GM12878 (cell line): ENCODE data around the gene MEGF9.

ENCODE experiments used
- SMAD1 ChIP-seq: fragments of 450-650 bp; IDR thresholded peaks from 2 replicates; pipeline ENCODE4 v1.6.1; 2018; ENCODE audit warnings: mild to moderate bottlenecking, low read depth; ENCODE audit not compliant: partially characterized antibody
- TF ChIP-seq, protein P1 (sequence below), 3 experiments: IDR thresholded peaks in 2 of 3; conservative IDR thresholded peaks in 1 of 3; 2 replicates each; pipeline ENCODE4 v1.5.1; 2011; ENCODE audit warnings: low read depth in 3 of 3, low read length in 3 of 3, mild to moderate bottlenecking in 3 of 3, control low read depth in 2 of 3, moderate library complexity in 2 of 3, inconsistent platforms in 1 of 3, mixed read lengths in 1 of 3; ENCODE audit not compliant: control insufficient read depth in 2 of 3, insufficient read depth in 1 of 3; ENCODE audit errors: extremely low read depth in 1 of 3

DNA sequence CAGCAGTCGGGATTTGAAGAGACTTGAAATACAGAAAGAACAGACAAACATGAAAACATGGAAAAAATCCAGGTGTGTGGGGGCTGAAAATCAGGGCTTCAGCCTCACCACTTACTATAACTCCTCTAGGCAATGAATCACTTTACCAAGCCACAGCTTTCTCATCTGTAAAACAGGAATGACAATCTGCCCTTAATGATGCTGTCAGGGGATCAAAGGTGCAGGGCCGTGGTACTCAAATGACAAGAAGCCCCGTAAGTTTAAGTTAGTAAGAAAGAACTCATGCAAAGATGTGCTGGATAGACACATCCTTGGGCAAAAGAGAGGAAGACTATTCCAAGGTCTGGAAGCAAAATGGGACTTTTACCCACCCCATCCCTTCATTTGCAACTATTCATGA lies 44.3 kb upstream of the MEGF9 start:
- TF ChIP-seq SMAD1: no peak
- TF ChIP-seq, protein P1, sequence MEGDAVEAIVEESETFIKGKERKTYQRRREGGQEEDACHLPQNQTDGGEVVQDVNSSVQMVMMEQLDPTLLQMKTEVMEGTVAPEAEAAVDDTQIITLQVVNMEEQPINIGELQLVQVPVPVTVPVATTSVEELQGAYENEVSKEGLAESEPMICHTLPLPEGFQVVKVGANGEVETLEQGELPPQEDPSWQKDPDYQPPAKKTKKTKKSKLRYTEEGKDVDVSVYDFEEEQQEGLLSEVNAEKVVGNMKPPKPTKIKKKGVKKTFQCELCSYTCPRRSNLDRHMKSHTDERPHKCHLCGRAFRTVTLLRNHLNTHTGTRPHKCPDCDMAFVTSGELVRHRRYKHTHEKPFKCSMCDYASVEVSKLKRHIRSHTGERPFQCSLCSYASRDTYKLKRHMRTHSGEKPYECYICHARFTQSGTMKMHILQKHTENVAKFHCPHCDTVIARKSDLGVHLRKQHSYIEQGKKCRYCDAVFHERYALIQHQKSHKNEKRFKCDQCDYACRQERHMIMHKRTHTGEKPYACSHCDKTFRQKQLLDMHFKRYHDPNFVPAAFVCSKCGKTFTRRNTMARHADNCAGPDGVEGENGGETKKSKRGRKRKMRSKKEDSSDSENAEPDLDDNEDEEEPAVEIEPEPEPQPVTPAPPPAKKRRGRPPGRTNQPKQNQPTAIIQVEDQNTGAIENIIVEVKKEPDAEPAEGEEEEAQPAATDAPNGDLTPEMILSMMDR (IDR thresholded peaks at IDR 0.05 in 2 of 3, conservative IDR thresholded peaks at IDR 0.05 in 1 of 3; ENCODE audit: control insufficient read depth in 2 of 3, extremely low read depth in 1 of 3, insufficient read depth in 1 of 3, low read depth in 3 of 3, low read length in 3 of 3): no peak
